Kidney (tissue), 14 donors: ENCODE measurements around the gene SPECC1L. TPM values are rescaled to one million over a fixed set of nuclear protein-coding genes. Genes with fewer than 3 reads are reported as not detected.
A peak's percentile ranks its signal among the peaks of the same experiment; 100 is the strongest.
"Not testable (repeated sequence)": the region's sequence is repeated elsewhere in the genome, so short reads cannot be mapped to it uniquely, and the experiment has no call there.

Experiments
- DNase-seq, 5 donors: peaks; one replicate each; pipeline ENCODE4 v3.0.0-alpha.2; 2013 to 2020
- FAIRE-seq: peaks from 2 replicates; lab custom pipeline; 2012; peaks lifted over from hg19 to GRCh38; lab: Jason Lieb, UNC
- H3K27ac ChIP-seq, 2 donors: one replicate each; pipeline ENCODE4 v1.7.0; 2013; ENCODE audit warnings: low read depth in 2 of 2, low read length in 2 of 2, inconsistent platforms in 1 of 2
- H3K27me3 ChIP-seq: one replicate; pipeline ENCODE4 v1.7.1; 2013; ENCODE audit warnings: low read length, inconsistent platforms; ENCODE audit not compliant: control insufficient read depth, insufficient read depth
- H3K36me3 ChIP-seq, 3 donors: one replicate each; pipeline versions ENCODE4 v1.7.0 to v1.7.1; 2013; ENCODE audit warnings: low read length in 3 of 3, control low read depth in 1 of 3, inconsistent platforms in 1 of 3; ENCODE audit not compliant: insufficient read depth in 3 of 3, control insufficient read depth in 2 of 3
- H3K4me1 ChIP-seq, 3 donors: one replicate each; pipeline versions ENCODE4 v1.7.0 to v1.7.1; 2013; ENCODE audit warnings: low read length in 3 of 3, inconsistent platforms in 1 of 3, low read depth in 1 of 3; ENCODE audit not compliant: control insufficient read depth in 2 of 3, insufficient read depth in 2 of 3
- H3K4me3 ChIP-seq, 3 donors: one replicate each; pipeline versions ENCODE4 v1.7.0 to v1.8.1; 2013; ENCODE audit warnings: low read length in 3 of 3, control low read depth in 1 of 3, inconsistent platforms in 1 of 3
- H3K9ac ChIP-seq, 3 donors: one replicate each; pipeline versions ENCODE4 v1.7.0 to v1.7.1; 2013; ENCODE audit warnings: low read length in 3 of 3, control low read depth in 1 of 3, inconsistent platforms in 1 of 3
- H3K9me3 ChIP-seq, 3 donors: one replicate each; pipeline versions ENCODE4 v1.7.0 to v1.7.1; 2013; ENCODE audit warnings: low read length in 3 of 3, control low read depth in 1 of 3, inconsistent platforms in 1 of 3; ENCODE audit not compliant: control insufficient read depth in 2 of 3, insufficient read depth in 1 of 3
- CTCF ChIP-seq: IDR thresholded peaks from 3 replicates; pipeline ENCODE4 v1.5.1; 2012; ENCODE audit warnings: mild to moderate bottlenecking, moderate library complexity, borderline replicate concordance; ENCODE audit not compliant: insufficient read depth; ENCODE audit errors: extremely low read depth
- intact Hi-C: fragments of 100-400 bp; cut with DNase I; formaldehyde crosslinking; loops from one replicate; pipeline ENCODE4 v1.11.1; 2022
- polyA plus RNA-seq: library from polyadenylated mRNA; stranded (reverse); fragments of 350-450 nt; fragmentation: Illumina TruSeq; extraction: RNeasy Lipid Tissue Mini Kit (QIAGEN cat#74804); gene quantifications from one replicate; pipeline ENCODE4 v1.2.3, GENCODE V29; 2014; ENCODE audit warnings: low read depth, low replicate concordance; ENCODE audit not compliant: insufficient read depth
- total RNA-seq: library from RNA; stranded (reverse); fragmentation: NEBNext Ultra II Directional; extraction: Animal tissue kit (Norgen Biotek cat#: 25700); gene quantifications from one replicate; pipeline ENCODE4 v1.2.1, GENCODE V29; 2021
- donor health status: control.
- donor health status: control.
- donor health status: control.
- donor health status: control.
- donor health status: control.
- donor health status: DM: yes; HTN: yes; CAD: no.
- donor health status: Normal renal cell carcinoma (clear cell type).

Gene SPECC1L
- total and polyA plus RNA-seq, 2 donors from 2014 or later: 11.1 to 65.8 TPM

GRCh38 chr22:24256736-24257135, 13.9 kb upstream of the SPECC1L start:
- H3K27me3 ChIP-seq, H3K4me1 ChIP-seq, H3K27ac ChIP-seq, intact Hi-C loops, H3K36me3 ChIP-seq, H3K9me3 ChIP-seq, H3K9ac ChIP-seq, FAIRE-seq, DNase-seq, H3K4me3 ChIP-seq: not testable (repeated sequence)

DNA sequence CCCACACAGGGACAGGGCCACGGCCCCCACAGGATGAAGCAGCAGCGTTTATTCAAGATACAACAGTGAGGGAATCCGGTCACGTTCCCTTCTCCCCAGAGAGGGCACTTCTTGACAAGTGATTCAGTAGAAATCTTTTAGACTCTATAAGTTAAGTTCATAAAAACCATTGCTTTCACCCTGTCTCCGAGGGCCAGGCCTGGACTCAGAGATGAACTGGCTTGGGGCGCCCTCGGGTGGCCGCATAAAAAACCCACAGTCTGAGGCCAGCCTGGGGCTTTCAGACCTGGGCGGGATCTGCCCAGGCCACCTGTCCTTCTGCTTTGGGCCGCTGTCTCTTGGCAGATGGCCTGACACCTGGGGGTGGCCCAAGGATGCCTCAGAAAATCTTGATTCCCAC, 11.2 kb upstream of the SPECC1L start:
- peak; percentile 14 for TF ChIP-seq CTCF

GRCh38 chr22:24262185-24262749, 8.4 kb upstream of the SPECC1L start:
- H3K27ac ChIP-seq, H3K9me3 ChIP-seq, H3K27me3 ChIP-seq, DNase-seq, intact Hi-C loops, H3K4me3 ChIP-seq, H3K9ac ChIP-seq, H3K36me3 ChIP-seq, FAIRE-seq, H3K4me1 ChIP-seq: not testable (repeated sequence)

More for the DNA sequence above, 11.2 kb upstream of the SPECC1L start:
- H3K36me3 ChIP-seq, H3K4me3 ChIP-seq, intact Hi-C loops, H3K9me3 ChIP-seq, FAIRE-seq, H3K4me1 ChIP-seq, H3K27ac ChIP-seq, H3K9ac ChIP-seq, H3K27me3 ChIP-seq: not testable (repeated sequence)
- peak; percentile 69 to 88 (median 74) for DNase-seq

DNA sequence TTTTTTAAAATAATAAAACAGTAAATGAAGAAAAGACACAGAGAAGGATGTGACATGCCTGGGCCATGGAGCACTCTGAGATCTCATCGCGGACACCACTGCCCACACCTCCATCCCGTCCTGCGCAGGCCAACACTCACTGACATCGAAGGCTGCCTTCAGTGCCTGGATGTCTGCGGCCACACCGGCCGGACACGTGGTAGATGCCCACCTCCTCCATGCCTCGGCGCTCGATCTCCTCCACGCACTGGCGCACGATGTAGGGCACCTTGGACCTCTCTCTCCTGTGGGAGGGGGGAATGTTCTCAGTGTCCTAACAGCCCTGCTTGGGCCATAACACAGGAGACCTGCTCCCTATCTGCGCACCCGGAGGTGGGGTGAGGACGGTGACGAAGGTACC, 7.2 kb upstream of the SPECC1L start:
- H3K4me1 ChIP-seq, H3K27me3 ChIP-seq, H3K36me3 ChIP-seq, H3K4me3 ChIP-seq, intact Hi-C loops, H3K9me3 ChIP-seq, FAIRE-seq, DNase-seq, H3K27ac ChIP-seq, H3K9ac ChIP-seq: not testable (repeated sequence)

GRCh38 chr22:24264329-24264896, 6.2 kb upstream of the SPECC1L start:
- H3K36me3 ChIP-seq, H3K9me3 ChIP-seq, H3K4me1 ChIP-seq, FAIRE-seq, H3K9ac ChIP-seq, H3K27me3 ChIP-seq, intact Hi-C loops, H3K27ac ChIP-seq, H3K4me3 ChIP-seq: not testable (repeated sequence)
- DNase-seq: peak in 2 of 5 donors; percentile 45 to 67
